Stimulated activated CD4-positive, alpha-beta T cell treated with anti-CD3 and anti-CD28 coated beads, Interleukin-1b, Interleukin-23, amount 100 ng/mL, for 4 hours (primary cell): ENCODE results near the gene FYCO1.
"Not testable (repeated sequence)": the region's sequence is repeated elsewhere in the genome, so short reads cannot be mapped to it uniquely, and the experiment has no call there.

Experiments
- DNase-seq, 2 donors: peaks; one replicate each; pipeline ENCODE4 v3.0.0-alpha.2; 2020; ENCODE audit warnings: low read depth in 2 of 2

The FYCO1 gene

GRCh38 chr3:45995236-45996192 is at the start of gene FYCO1:
Gene FYCO1 (minus strand): TSS chr3:45995824. CDS start chr3:45984910, 10,914 bp downstream.
- DNase-seq, result peak; percentile 79 to 86

- DNase-seq, result no peak
Measured at GRCh38 chr3:46038916-46039315, 43.3 kb upstream of the FYCO1 start.

GRCh38 chr3:46038071-46038470 is 42.4 kb upstream of the FYCO1 start:
- not testable (repeated sequence) for DNase-seq

GRCh38 chr3:46036191-46036590 is 40.6 kb upstream of the FYCO1 start:
- DNase-seq, result no peak

GRCh38 chr3:46031747-46032146 is 36.1 kb upstream of the FYCO1 start:
- DNase-seq, result no peak

- no peak for DNase-seq
Measured at GRCh38 chr3:46031269-46031668, 35.6 kb upstream of the FYCO1 start.

- DNase-seq, result no peak
Measured at GRCh38 chr3:46030626-46031025, 35.0 kb upstream of the FYCO1 start.

- DNase-seq, result no peak
Measured at GRCh38 chr3:46029953-46030543, 34.4 kb upstream of the FYCO1 start.

- no peak for DNase-seq
Measured at GRCh38 chr3:46027736-46028397, 32.2 kb upstream of the FYCO1 start.

- no peak for DNase-seq
Measured at GRCh38 chr3:46027021-46027705, 31.5 kb upstream of the FYCO1 start, which contains the start of gene XCR1. Gene XCR1 (minus strand): TSS chr3:46027483. CDS start chr3:46021947, 5,536 bp downstream.

- no peak for DNase-seq
Measured at GRCh38 chr3:46025139-46025538, 29.5 kb upstream of the FYCO1 start.

GRCh38 chr3:46024131-46024530 is 28.5 kb upstream of the FYCO1 start:
- DNase-seq, result no peak

- no peak for DNase-seq
Measured at GRCh38 chr3:46022909-46023785, 27.5 kb upstream of the FYCO1 start.

GRCh38 chr3:46021516-46021915 is 25.9 kb upstream of the FYCO1 start:
- DNase-seq, result no peak

- no peak for DNase-seq
Measured at GRCh38 chr3:46020766-46021510, 25.3 kb upstream of the FYCO1 start.

GRCh38 chr3:46019707-46020106 is 24.1 kb upstream of the FYCO1 start:
- DNase-seq, result no peak

GRCh38 chr3:46017720-46018119 is 22.1 kb upstream of the FYCO1 start:
- no peak for DNase-seq

- no peak for DNase-seq
Measured at GRCh38 chr3:46013316-46014094, 17.9 kb upstream of the FYCO1 start.

- DNase-seq, result no peak
Measured at GRCh38 chr3:46012246-46012645, 16.6 kb upstream of the FYCO1 start.
